OCI-LY1 (cell line): ENCODE results near the gene AP3S2.

Source experiments
- H2AFZ ChIP-seq: fragments of 200-600 bp; sonication (generic), shearing (Covaris generic); 2 replicates; pipeline ENCODE4 v1.6.0; 2014; ENCODE audit warnings: antibody characterized with exemption, mild to moderate bottlenecking, low read length
- H3F3A ChIP-seq: fragments of 200-600 bp; sonication (generic), shearing (Covaris generic); 2 replicates; pipeline ENCODE4 v1.6.0; 2014; ENCODE audit warnings: mild to moderate bottlenecking, antibody characterized with exemption, low read length, moderate library complexity; ENCODE audit not compliant: insufficient read depth
- H3K27ac ChIP-seq: fragments of 200-600 bp; sonication (generic); 2 replicates; pipeline ENCODE4 v1.5.1; 2014; ENCODE audit warnings: low read length, mixed run types, mild to moderate bottlenecking, low read depth; ENCODE audit not compliant: poor library complexity, severe bottlenecking
- H3K27me3 ChIP-seq: fragments of 200-600 bp; sonication (generic); 2 replicates; pipeline ENCODE4 v1.6.0; 2014; ENCODE audit warnings: antibody characterized with exemption, mild to moderate bottlenecking, low read length, moderate library complexity; ENCODE audit not compliant: insufficient read depth
- H3K36me3 ChIP-seq: fragments of 200-600 bp; sonication (generic); 2 replicates; pipeline ENCODE4 v1.6.1; 2014; ENCODE audit warnings: mild to moderate bottlenecking, antibody characterized with exemption, low read length, moderate library complexity, mixed read lengths; ENCODE audit not compliant: insufficient read depth
- H3K4me1 ChIP-seq: fragments of 200-600 bp; sonication (generic); 2 replicates; pipeline ENCODE4 v1.5.1; 2014; ENCODE audit warnings: mild to moderate bottlenecking, low read length, moderate library complexity; ENCODE audit not compliant: insufficient read depth, severe bottlenecking
- H3K4me2 ChIP-seq: fragments of 200-600 bp; sonication (generic), shearing (Covaris generic); 2 replicates; pipeline ENCODE4 v1.6.1; 2014; ENCODE audit warnings: low read length
- H3K4me3 ChIP-seq: fragments of 200-600 bp; sonication (generic); 2 replicates; pipeline ENCODE4 v1.5.1; 2014; ENCODE audit warnings: low read length, low read depth, mild to moderate bottlenecking, mixed read lengths; ENCODE audit not compliant: poor library complexity, severe bottlenecking
- H3K79me2 ChIP-seq: fragments of 200-600 bp; shearing (Covaris generic); 2 replicates; pipeline ENCODE4 v1.6.1; 2016; ENCODE audit warnings: mixed run types, low read length, mixed read lengths; ENCODE audit not compliant: insufficient read depth
- H3K9ac ChIP-seq: fragments of 200-600 bp; sonication (generic), shearing (Covaris generic); 2 replicates; pipeline ENCODE4 v1.6.1; 2014; ENCODE audit warnings: mild to moderate bottlenecking, low read length, mixed read lengths
- H3K9me2 ChIP-seq: fragments of 200-600 bp; sonication (generic), shearing (Covaris generic); 2 replicates; pipeline ENCODE4 v1.6.1; 2014; ENCODE audit warnings: low read depth, mild to moderate bottlenecking, low read length, mixed read lengths
- H3K9me3 ChIP-seq: fragments of 200-600 bp; shearing (Covaris generic); 2 replicates; pipeline ENCODE4 v1.6.1; 2014; ENCODE audit warnings: low read length, mixed read lengths
- H4K20me1 ChIP-seq: fragments of 200-600 bp; sonication (generic), shearing (Covaris generic); 2 replicates; pipeline ENCODE4 v1.6.0; 2016; ENCODE audit warnings: mild to moderate bottlenecking, low read length; ENCODE audit not compliant: insufficient read depth
- CTCF ChIP-seq: fragments of 200-600 bp; sonication (generic), shearing (Covaris generic); IDR thresholded peaks from 2 replicates; pipeline ENCODE4 v1.5.1; 2017; ENCODE audit warnings: mild to moderate bottlenecking, antibody characterized with exemption, low read length, moderate library complexity, mixed read lengths
- EZH2 ChIP-seq: fragments of 200-600 bp; sonication (generic), shearing (Covaris generic); IDR thresholded peaks from 2 replicates; pipeline ENCODE4 v1.8.0; 2017; ENCODE audit warnings: borderline replicate concordance, mixed run types, mild to moderate bottlenecking, antibody characterized with exemption, low read length, moderate library complexity, mixed read lengths

Gene AP3S2

GRCh38 chr15:89841962-89842361 lies 51.8 kb downstream of the AP3S2 start:
- Histone ChIP-seq H3K79me2 (no peaks in the 10 kb centered on the region), H3K4me3 (no peak overlapping the region), H3K4me1 (no peaks in the 10 kb centered on the region), H3F3A (no peaks in the 10 kb centered on the region), H3K36me3 (peaks cover 24% of the 10 kb centered on the region; the same call in 1 of the 2 replicates), H3K9me3 (no peaks in the 10 kb centered on the region), H3K9me2 (no peaks in the 10 kb centered on the region), H4K20me1 (no peaks in the 10 kb centered on the region), H3K4me2 (no peak overlapping the region), H3K27me3 (no peaks in the 10 kb centered on the region), H2AFZ (no peak overlapping the region), H3K9ac (no peak overlapping the region), H3K27ac (no peak overlapping the region)
- TF ChIP-seq CTCF (no peak), EZH2 (no peak)

- TF ChIP-seq CTCF (no peak), EZH2 (no peak)
- H3K4me1 ChIP-seq, result no peaks in the 10 kb centered on the region
- no peak overlapping the region for H2AFZ ChIP-seq
- H3K4me3 ChIP-seq, result no peak overlapping the region
- no peaks in the 10 kb centered on the region for H3K27me3 ChIP-seq
- no peaks in the 10 kb centered on the region for H3K9me3 ChIP-seq
- H3F3A ChIP-seq, result no peaks in the 10 kb centered on the region
- no peak overlapping the region for H3K4me2 ChIP-seq
- H3K9me2 ChIP-seq, result no peaks in the 10 kb centered on the region
- no peaks in the 10 kb centered on the region for H3K79me2 ChIP-seq
- H4K20me1 ChIP-seq, result no peaks in the 10 kb centered on the region
- H3K9ac ChIP-seq, result no peak overlapping the region
- no peak overlapping the region for H3K27ac ChIP-seq
- peaks cover 29% of the 10 kb centered on the region; the same call in 1 of the 2 replicates for H3K36me3 ChIP-seq
Measured at GRCh38 chr15:89841306-89841705, 52.5 kb downstream of the AP3S2 start.

GRCh38 chr15:89839167-89839810 lies 54.5 kb downstream of the AP3S2 start:
- H3K79me2 ChIP-seq, result no peaks in the 10 kb centered on the region
- H3K4me3 ChIP-seq, result no peak overlapping the region
- H3K36me3 ChIP-seq, result peaks cover 38% of the 10 kb centered on the region
- no peak for TF ChIP-seq CTCF
- TF ChIP-seq EZH2, result no peak
- no peaks in the 10 kb centered on the region for H3F3A ChIP-seq
- H3K27ac ChIP-seq, result no peak overlapping the region
- H3K9me2 ChIP-seq, result no peaks in the 10 kb centered on the region
- no peaks in the 10 kb centered on the region for H3K27me3 ChIP-seq
- H4K20me1 ChIP-seq, result no peaks in the 10 kb centered on the region
- H3K4me2 ChIP-seq, result no peak overlapping the region
- H3K9ac ChIP-seq, result no peak overlapping the region
- no peaks in the 10 kb centered on the region for H3K4me1 ChIP-seq
- no peak overlapping the region for H2AFZ ChIP-seq
- no peaks in the 10 kb centered on the region for H3K9me3 ChIP-seq
